GM19328 (cell line): Measurements from ENCODE around the gene RET.
"Not testable (repeated sequence)": the region's sequence is repeated elsewhere in the genome, so short reads cannot be mapped to it uniquely, and the experiment has no call there.

Source experiments
- ATAC-seq: cut with Tn5 transposase; IDR thresholded peaks from one replicate; pipeline ENCODE4 v1.9.1; 2021; ENCODE audit warnings: mild to moderate bottlenecking, moderate library complexity; ENCODE audit not compliant: unreplicated experiment

Gene RET

DNA sequence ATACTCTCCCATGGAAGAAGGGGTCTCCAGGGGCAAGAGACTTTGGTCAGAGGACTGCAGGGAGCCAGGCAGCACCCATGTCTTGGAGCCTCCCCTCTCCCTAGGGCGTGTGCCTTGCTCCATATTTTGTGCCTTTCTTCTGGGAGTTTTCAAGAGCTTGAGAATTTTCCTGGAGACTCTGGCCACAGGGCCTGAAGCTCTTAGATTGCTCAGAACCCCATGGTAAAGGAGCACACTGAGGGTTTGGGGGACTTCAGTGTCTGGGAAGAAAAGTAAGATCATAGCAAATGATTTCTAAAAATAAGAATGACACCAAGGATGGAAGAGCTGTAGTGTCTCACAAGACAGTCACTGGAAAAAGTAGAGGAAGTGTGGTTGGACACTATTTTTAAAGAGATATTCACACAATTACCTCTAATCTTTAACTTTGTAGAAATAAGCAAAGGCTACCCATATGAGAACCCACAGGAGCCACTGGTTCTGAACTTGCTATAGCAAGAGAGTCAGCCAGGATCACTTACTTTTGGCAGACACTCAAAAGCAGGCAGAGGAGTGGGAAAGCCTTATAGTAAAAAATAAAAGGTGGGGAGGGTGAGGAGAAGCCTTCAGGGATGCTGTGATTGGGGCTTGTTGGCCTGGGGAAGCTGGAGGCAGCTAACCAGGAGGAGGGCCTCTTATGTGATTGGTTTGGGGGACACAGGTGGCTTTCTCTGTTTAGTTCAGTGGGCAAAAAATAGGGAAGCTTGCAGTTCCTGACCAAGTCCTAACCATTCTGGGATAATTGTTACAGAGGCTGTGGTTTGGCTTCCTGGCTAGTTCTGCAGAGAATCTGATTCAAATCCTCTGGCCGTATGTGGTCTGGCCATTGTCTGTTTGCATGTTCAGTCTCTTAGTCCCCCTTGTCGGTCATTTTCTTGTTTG lies 56.3 kb downstream of the RET start:
- ATAC-seq = no peak

DNA sequence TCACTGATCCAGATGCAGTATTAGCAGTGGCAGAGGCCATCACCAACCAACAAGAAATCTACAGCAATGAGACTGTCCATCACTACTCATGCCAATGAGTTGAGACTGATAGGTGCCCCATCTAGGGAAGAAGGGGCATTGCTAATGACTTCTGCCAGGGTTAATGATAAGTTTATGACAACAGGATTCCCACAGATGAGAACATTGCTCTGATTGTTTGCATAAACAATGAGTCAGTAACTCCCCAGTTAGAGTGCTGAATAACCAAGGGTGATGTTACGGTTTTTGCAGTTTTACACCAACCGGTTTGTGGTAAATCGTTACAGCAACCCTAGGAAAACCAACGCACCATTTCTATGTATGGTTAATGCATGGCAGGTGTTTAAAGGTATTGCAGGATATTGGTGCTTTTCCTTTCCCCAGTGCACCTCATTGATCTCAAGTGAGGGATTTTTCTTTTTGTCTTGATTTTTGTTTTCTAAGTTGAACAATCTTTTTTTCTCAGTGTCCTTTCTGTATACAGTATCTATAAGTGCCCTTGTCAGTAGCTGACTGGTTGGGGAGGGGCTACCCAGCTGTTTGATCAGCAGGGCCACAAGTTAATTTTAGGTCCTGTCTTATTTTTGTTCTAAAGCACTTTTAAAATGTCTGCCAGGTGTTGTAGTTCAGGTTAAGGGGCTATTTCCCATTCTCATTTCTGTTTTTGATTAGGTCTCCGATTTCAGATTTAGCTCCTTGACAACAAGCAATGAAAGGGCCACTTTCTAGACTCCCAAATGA lies 57.4 kb downstream of the RET start:
- ATAC-seq = no peak

DNA sequence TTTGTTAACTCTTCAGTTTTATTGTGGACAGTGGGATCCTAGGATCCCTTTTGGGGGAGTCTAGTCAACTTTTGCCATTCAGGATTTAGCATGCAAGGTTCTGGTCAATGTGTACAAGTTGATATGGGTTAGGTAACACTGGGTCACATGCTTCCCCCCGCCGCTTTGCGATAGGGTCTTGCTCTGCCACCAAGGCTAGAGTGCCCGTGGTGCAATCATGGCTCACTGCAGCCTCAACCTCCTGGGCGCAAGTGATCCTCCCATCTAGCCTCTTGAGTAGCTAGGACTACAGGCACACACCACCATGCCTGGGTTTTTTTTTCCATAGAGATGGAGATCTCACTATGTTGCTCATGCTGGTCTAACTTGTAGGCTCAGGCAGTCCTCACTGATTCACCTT lies 58.2 kb downstream of the RET start:
- ATAC-seq = no peak

DNA sequence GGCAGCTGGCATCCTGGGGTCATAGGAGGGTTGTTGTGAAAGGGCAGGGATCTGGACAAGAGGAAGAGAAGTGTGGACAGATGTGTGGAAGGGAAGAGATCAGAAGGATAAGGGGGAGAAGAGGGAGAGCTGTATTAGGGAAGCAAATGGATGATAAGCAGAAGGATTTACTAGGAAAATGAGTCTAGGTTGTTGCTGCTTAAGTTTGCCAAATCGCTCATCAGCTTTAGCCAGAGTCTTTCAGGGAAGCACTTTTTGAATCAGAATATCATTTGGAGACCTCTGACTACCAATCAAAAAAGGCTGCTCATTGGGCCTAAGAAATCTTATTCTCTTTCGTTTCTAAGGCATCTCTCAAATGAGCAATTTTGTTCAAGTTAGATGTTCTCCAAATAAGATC lies 58.8 kb downstream of the RET start:
- ATAC-seq = no peak

DNA sequence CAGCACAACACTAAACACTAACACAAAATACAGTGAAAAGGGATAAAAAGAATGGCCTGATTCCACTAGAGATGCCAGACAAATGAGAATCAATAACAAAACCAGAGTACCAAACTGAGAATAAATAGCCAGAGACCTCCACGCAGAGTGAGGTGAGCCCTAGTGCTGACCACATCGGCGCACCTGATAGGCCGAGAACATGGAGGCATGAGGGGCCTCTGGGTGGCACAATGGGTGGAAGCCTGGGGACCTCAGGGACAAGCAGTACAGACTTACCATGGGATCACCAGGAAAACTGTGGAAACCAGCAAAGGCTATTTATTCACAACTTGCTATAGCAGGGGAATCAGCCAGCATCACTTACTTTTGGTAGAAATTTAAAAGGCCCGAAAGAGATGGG lies 59.6 kb downstream of the RET start:
- ATAC-seq = no peak

DNA sequence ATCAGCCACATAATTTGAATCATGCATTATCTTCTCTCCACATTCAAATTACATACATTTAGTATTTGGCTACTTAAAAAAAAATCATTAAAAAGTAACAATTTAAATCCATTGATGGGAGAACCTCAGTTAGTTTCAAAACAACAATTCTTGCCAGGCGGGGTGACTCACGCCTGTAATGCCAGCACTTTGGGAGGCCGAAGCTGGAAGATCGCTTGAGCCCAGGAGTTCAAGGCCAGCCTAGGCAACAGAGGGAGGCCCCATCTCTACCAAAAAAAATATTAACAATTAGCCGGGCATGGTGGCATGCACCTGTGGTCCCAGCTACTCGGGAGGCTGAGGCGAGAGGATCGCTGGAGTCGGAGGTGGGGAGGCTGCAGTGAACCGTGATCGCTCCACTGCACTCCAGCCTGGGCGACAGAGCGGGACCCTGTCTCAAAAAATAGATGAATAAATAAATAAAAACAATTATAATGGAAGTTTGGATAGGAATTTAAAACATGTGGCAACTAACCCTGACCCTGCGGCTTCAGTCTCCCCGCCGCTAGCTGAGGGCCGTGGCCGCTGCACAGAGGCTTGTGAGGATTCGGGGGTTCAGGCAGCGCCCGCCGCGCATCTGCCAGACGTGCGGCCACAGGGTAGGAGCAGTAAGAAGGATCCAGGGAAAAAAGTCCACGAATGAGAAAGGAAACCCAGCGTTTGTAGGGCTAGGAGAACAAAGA lies 60.3 kb downstream of the RET start:
- no peak for ATAC-seq

DNA sequence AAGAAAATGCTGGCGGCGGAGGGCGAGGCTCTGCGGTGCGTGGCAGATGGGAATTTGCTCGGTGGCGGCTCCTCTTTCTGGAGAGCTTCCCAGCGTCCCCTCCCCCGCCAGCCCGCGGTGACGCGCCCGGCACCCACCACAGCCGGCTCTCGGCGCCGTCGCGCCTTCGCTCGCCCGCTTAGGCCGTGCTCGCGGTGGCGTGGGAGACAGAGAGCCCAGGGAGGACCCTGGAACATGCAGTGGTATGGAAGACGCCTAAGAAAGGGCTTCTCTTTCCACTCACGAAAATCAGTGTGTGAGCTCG lies 60.8 kb downstream of the RET start:
- ATAC-seq = peak; percentile 18

DNA sequence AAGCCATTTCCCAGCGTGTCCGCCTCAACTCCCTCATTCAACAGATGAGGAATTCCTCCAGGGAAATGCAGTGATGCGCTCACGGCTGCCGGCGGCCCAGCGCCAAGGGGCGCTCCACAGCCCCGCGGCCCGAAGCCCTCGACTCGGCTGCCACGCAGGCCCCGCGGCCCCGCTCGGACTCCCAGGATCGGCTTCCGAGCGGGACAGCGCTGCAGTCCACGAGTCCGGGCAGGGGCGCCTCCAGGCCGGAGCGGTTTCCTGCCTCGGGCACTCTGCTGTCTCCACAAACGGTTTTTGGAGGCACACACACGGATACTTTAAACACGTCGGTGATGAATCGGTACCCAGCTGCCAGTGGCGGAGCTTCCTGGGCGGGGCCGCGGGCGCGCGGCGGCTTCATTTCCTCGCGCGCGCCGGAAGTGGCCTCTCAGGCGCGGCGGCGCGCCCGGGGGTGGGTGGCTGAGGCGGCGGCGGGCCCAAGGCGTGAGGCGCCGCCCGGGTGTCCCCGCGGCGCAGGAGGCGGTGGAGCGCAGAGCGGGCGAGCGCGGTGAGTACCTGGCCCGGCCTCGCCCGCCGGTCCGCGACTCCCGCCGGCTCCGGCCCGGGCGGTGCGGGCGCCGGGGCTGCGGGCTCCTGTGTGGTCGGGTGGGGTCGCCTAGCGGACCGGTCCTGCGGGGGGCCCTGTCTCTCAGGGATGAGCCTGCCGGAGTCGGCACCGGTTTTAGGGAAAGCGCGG lies 61.3 kb downstream of the RET start, which contains the start of gene CSGALNACT2:
Gene CSGALNACT2 (plus strand): TSS at position 425 of the 736 bp plus-strand sequence. CDS start 16,705 bp downstream, outside the sequence.
- ATAC-seq = peak; percentile 65

DNA sequence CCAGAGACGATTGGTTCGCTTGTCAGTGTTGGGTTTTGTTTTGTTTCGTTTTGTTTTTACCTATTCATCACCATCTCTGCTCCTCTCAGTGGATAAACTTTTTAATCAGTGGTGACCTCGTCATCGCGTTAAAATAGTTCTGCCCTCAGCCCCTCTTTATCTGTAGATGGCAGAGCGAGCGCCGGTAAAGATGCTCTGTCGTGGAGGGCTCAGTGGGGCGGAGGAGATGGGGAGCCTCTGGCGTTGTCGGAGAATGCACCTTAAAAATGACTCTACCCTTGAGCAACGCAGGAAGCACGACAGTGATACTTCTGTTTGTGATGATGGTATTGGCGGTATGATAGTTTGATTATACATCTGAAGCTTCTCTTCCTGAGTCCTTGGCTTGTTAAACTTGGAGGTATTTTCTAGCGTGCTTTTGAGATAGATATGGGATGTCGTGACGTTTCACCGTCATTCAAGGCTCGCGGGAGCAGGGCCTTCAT lies 61.9 kb downstream of the RET start:
- peak; percentile 36 for ATAC-seq

DNA sequence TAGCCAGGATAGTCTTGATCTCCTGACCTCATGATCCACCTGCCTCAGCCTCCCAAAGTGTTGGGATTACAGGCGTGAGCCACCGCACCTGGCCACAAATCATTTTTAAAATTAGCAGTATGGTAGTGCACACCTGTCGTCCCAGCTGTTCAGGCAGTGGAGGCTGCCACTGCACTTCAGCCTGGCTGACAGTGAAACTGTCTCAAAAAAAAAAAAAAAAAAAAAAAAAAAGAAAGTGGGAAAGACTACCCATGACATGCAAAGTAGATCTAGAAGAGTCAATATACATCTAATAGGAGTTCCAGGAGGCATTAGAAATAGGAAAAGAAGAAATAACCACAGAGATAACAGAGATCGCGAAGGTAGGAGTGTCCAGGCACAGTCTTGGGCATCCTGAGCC lies 64.6 kb downstream of the RET start:
- ATAC-seq = no peak

DNA sequence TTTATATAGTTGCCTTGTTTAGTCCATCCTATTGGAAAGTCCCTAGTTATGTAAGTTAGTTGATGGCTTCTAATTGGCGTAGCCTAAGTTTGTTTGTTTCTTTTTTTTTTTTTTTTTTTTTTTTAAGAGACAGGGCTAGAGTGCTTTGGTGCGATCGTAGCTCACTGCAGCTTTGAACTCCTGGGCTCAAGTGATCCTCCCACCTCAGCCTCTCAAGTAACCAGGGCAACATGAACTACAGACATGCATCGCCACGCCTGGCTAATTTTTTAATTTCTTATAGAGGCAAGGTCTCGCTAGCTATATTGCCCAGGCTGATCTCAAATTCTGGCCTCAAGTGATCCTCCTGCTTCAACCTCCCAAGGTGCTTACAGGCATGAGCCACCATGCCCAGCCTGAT lies 68.4 kb downstream of the RET start:
- no peak for ATAC-seq

DNA sequence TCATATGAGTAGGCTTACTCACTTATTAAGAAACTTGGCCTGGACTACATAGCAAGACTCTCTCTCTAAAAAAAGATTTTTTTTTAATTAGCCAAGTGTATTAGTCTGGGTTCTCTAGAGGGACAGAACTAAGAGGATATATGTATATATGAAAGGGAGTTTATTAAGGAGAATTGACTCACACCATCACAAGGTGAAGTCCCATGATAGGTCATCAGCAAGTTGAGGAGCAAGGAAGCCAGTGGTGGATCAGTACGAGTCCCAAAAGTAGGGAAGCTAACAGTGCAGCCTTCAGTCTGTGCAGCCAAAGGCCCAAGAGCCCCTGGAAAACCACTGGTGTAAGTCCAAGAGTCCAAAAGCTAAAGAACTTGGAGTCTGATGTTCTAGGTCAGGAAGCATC lies 69.1 kb downstream of the RET start:
- not testable (repeated sequence) for ATAC-seq

DNA sequence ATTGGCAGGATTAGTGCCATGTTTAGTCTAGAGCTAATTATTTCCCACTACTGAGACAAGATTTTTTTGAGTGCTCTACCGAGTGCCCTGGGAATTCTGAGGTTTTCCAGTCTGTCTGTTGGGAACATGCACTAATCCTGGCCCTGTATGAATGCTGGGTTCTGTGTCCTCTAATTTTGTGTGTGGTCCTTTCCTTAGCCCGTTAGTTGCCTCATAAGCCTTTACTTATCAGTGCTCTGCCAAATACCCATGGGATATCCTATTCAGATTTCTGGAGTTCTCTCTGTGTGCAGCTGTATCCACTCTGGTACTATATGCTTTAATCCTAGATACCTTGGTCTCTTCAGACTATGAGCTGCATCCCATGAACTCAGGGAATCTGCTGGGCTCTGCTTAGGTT lies 74.5 kb downstream of the RET start:
- no peak for ATAC-seq

DNA sequence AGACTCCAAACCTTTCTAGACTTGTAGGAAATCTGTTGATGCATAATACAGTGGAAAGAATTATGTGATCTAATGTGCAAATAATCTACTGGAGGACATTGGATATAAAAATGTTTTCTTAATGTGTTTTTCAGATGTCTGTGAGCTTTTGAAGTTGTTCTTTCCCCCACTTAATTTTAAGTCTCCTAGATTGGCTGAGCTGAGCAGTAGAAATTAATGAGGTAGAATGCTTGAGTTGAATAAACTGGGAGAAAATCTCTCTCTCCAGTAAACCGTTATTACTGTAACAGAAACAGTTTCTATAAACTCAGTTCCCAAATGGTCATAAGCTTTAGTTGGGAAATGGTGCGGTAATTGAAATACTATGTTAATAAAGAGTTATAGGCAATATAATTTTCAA lies 77.0 kb downstream of the RET start:
- no peak for ATAC-seq

DNA sequence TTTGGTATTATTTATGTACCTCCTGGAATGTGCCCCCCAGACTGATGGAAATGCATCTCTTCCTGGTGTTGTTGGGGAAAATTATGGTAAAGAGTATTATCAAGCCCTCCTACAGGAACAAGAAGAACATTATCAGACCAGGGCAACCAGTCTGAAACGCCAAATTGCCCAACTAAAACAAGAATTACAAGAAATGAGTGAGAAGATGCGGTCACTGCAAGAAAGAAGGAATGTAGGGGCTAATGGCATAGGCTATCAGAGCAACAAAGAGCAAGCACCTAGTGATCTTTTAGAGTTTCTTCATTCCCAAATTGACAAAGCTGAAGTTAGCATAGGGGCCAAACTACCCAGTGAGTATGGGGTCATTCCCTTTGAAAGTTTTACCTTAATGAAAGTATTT lies 78.4 kb downstream of the RET start:
- ATAC-seq = no peak

DNA sequence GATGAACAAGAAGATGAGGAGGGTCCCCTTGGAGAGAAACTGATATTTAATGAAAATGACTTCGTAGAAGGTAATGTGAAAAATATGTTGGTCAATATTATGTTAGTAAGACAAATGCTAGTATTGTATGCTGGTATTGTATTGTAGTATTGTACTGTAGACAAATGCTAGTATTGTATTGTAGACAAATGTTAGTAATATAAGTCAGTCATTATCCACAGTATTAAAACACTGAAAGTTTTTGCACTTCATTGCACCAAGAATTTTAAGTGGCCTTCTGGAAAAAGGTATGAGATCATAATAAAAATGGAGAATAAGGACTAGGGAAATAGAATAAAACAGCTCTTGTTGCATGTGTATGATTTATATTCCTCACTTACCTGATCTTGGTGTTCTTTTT lies 78.9 kb downstream of the RET start:
- ATAC-seq = no peak

DNA sequence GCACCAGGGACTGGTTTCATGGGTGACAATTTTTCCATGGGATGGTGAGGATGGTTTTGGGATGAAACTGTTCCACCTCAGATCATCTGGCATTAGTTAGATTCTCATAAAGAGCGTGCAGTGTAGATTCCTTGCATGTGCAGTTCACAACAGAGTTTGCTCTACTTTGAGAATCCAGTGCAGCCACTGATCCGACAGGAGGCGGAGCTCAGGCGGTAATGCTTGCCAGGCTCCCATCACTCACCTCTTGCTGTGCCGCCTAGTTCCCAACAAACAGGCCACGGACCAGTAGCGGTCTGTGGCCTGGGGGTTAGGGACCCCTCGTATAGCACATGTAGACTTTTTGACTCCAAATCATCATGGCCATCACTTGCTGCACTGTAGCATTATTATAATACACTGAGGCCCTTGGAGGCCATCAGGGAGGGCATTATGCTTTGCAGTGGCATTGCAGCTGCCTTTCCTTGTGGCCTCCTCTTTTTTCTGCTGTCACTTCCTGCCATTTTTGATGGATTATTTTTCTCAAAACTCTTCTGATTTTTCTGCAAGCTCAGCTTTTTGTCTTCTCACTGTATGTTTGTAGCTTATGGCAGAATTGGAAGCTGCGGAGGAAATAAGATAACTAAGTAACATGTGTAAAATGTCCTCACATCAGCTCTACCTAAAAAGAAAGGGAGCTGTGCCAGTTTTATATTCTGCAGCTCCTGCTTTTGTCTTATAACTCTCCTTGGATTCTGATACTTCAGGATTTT lies 79.9 kb downstream of the RET start:
- ATAC-seq = no peak

DNA sequence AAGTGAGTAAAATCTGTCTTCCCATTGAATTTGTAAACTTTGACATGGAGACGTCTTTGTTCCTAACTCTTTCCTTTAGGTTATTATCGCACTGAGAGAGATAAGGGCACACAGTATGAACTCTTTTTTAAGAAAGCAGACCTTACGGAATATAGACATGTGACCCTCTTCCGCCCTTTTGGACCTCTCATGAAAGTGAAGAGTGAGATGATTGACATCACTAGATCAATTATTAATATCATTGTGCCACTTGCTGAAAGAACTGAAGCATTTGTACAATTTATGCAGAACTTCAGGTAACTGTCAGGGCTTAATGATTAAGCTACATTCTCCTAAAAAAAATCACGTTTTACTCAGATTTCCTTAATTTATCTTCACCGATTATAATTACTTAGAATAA lies 81.8 kb downstream of the RET start:
- no peak for ATAC-seq

DNA sequence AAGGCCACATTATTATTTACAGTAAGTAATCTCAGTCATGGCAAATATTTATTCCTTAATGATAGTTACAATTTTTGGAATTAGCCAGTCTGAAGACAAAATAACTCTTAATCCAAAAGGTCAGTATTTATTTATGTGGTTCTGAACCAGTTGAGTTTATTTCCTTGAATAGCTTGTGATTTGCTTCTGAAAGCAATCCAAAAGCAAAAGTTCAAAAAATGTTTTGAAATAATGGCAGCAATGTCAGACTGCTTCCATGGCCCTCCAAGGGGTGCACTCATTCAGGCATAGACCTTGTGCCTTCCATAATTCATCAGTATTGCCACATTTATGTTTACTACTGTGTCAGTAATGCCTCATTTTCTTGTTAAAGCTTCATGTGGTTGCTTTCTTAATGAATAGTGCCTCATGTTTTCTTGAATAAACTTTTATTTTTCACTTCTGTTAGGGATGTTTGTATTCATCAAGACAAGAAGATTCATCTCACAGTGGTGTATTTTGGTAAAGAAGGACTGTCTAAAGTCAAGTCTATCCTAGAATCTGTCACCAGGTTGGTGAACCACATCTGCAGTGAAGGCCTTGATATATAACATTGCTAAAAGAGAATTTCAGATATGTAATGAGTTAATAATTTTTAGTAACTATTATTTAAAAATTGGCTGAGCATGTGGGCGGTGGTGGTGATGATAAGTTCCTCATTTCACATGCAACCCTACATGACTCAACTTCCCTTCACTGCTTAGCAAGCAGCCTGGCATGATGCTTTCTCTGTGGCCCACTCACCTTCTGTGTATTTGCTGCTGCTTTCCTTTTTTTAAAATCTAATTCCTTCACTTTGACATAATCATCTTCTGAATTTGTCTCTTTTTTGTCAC lies 83.4 kb downstream of the RET start:
- ATAC-seq = peak; percentile 55
